HL-60 (cell line): ENCODE measurements around the gene CACNA1G.

Source experiments
- DNase-seq, 2 experiments: peaks; one replicate each; pipeline ENCODE4 v3.0.0-alpha.2; 2010 to 2020; ENCODE audit warnings: low read depth in 1 of 2, low spot score in 1 of 2
- H3K27ac ChIP-seq: fragments of 250-450 bp; sonication (Bioruptor Pico); replicated peaks from 2 replicates; pipeline ENCODE4 v1.5.1; 2020; ENCODE audit warnings: mild to moderate bottlenecking, moderate library complexity
- H3K27me3 ChIP-seq: fragments of 250-450 bp; sonication (Bioruptor Pico); 2 replicates; pipeline ENCODE4 v1.5.1; 2021; ENCODE audit warnings: mild to moderate bottlenecking, moderate library complexity; ENCODE audit not compliant: insufficient read depth, poor library complexity, severe bottlenecking
- H3K4me3 ChIP-seq: replicated peaks from 2 replicates; pipeline ENCODE4 v1.5.1; 2011; ENCODE audit warnings: mild to moderate bottlenecking, control low read depth, low read length; ENCODE audit not compliant: insufficient read depth
- CTCF ChIP-seq: IDR thresholded peaks from one replicate; pipeline ENCODE4 v1.5.1; 2011; ENCODE audit warnings: low read length, control low read depth, inconsistent platforms; ENCODE audit not compliant: insufficient read depth
- GABPA ChIP-seq: IDR thresholded peaks from 2 replicates; pipeline ENCODE4 v1.6.1; 2012; ENCODE audit warnings: low read depth
- POLR2AphosphoS5 ChIP-seq: IDR thresholded peaks from 2 replicates; pipeline ENCODE4 v1.6.1; 2012; ENCODE audit warnings: low read depth
- REST ChIP-seq: IDR thresholded peaks from 2 replicates; pipeline ENCODE4 v1.6.1; 2012; ENCODE audit warnings: low read depth; ENCODE audit not compliant: insufficient replicate concordance
- SPI1 ChIP-seq: IDR thresholded peaks from 2 replicates; pipeline ENCODE4 v1.6.1; 2012; ENCODE audit warnings: low read depth, mild to moderate bottlenecking, borderline replicate concordance

Gene CACNA1G

GRCh38 chr17:50561746-50562141 lies 1.2 kb downstream of the CACNA1G start:
- Histone ChIP-seq H3K27ac (no peak overlapping the region), H3K27me3 (peaks cover 74% of the 10 kb centered on the region), H3K4me3 (no peak overlapping the region)
- TF ChIP-seq REST (no peak), POLR2AphosphoS5 (no peak), GABPA (no peak), CTCF (no peak), SPI1 (no peak)
- DNase-seq: no peak

GRCh38 chr17:50562242-50563091 lies 2.0 kb downstream of the CACNA1G start:
- Histone ChIP-seq H3K27ac (no peak overlapping the region), H3K27me3 (peaks cover 71% of the 10 kb centered on the region), H3K4me3 (no peak overlapping the region)
- DNase-seq: no peak
- TF ChIP-seq GABPA (no peak), POLR2AphosphoS5 (no peak), REST (no peak)

- peaks cover 68% of the 10 kb centered on the region for H3K27me3 ChIP-seq
- no peak for TF ChIP-seq CTCF
- no peak for TF ChIP-seq SPI1
- no peak for TF ChIP-seq POLR2AphosphoS5
- no peak for TF ChIP-seq REST
- no peak for TF ChIP-seq GABPA
- H3K4me3 ChIP-seq: no peak overlapping the region
- no peak overlapping the region for H3K27ac ChIP-seq
- DNase-seq: no peak
These were observed 2.6 kb downstream of the CACNA1G start for GRCh38 chr17:50563092-50563511.
